Keratinocyte (primary cell): Measurements from ENCODE around the gene NUMB. TPM values are rescaled to one million over a fixed set of nuclear protein-coding genes. Genes with fewer than 3 reads are reported as not detected.

Experiments used
- DNase-seq: peaks from one replicate; pipeline ENCODE4 v3.0.0-alpha.2; 2011; ENCODE audit warnings: low read depth, missing footprints, low spot score
- FAIRE-seq: peaks from 2 replicates; lab custom pipeline; 2011; peaks lifted over from hg19 to GRCh38; lab: Jason Lieb, UNC
- H2AFZ ChIP-seq: 2 replicates; pipeline ENCODE4 v1.6.0; 2012; ENCODE audit warnings: low read length, control low read depth, inconsistent platforms; ENCODE audit not compliant: control insufficient read depth
- H3K27ac ChIP-seq: 2 replicates; pipeline ENCODE4 v1.5.1; 2011; ENCODE audit warnings: low read length; ENCODE audit not compliant: control insufficient read depth, insufficient read depth
- H3K27me3 ChIP-seq: 3 replicates; pipeline ENCODE4 v1.6.0; 2011; ENCODE audit warnings: low read length; ENCODE audit not compliant: control insufficient read depth, insufficient read depth; ENCODE audit errors: extremely low read depth
- H3K36me3 ChIP-seq, 2 experiments: 2 replicates in 1 of 2; 3 replicates in 1 of 2; pipeline ENCODE4 v1.5.1; 2011; ENCODE audit warnings: low read length in 2 of 2, mild to moderate bottlenecking in 1 of 2; ENCODE audit not compliant: control insufficient read depth in 2 of 2, insufficient read depth in 2 of 2; ENCODE audit errors: extremely low read depth in 1 of 2
- H3K4me1 ChIP-seq: 3 replicates; pipeline ENCODE4 v1.5.1; 2011; ENCODE audit warnings: low read length; ENCODE audit not compliant: control insufficient read depth, insufficient read depth; ENCODE audit errors: extremely low read depth
- H3K4me2 ChIP-seq: 3 replicates; pipeline ENCODE4 v1.6.0; 2011; ENCODE audit warnings: low read depth, low read length; ENCODE audit not compliant: control insufficient read depth, insufficient read depth; ENCODE audit errors: extremely low read depth
- H3K4me3 ChIP-seq, 3 experiments: fragments of 200-600 bp in 1 of 3; sonication (generic) in 1 of 3; 2 replicates in 2 of 3; 3 replicates in 1 of 3; pipeline ENCODE4 v1.5.1; 2011 to 2016; ENCODE audit warnings: low read length in 3 of 3, mild to moderate bottlenecking in 3 of 3, control low read depth in 2 of 3, inconsistent platforms in 1 of 3, low read depth in 1 of 3, mixed read lengths in 1 of 3, mixed run types in 1 of 3, moderate library complexity in 1 of 3; ENCODE audit not compliant: control insufficient read depth in 2 of 3, insufficient read depth in 2 of 3; ENCODE audit errors: extremely low read depth in 1 of 3
- H3K79me2 ChIP-seq: 2 replicates; pipeline ENCODE4 v1.6.0; 2012; ENCODE audit warnings: low read length; ENCODE audit not compliant: control insufficient read depth, insufficient read depth
- H3K9ac ChIP-seq: 3 replicates; pipeline ENCODE4 v1.6.0; 2011; ENCODE audit warnings: low read length; ENCODE audit not compliant: control insufficient read depth, insufficient read depth; ENCODE audit errors: extremely low read depth
- H3K9me1 ChIP-seq: 3 replicates; pipeline ENCODE4 v1.6.0; 2011; ENCODE audit warnings: low read length; ENCODE audit not compliant: control insufficient read depth, insufficient read depth; ENCODE audit errors: extremely low read depth
- H3K9me3 ChIP-seq: 2 replicates; pipeline ENCODE4 v1.5.1; 2012; ENCODE audit warnings: low read depth, low read length; ENCODE audit not compliant: control insufficient read depth
- H4K20me1 ChIP-seq: 3 replicates; pipeline ENCODE4 v1.6.0; 2011; ENCODE audit warnings: low read length; ENCODE audit not compliant: control insufficient read depth, insufficient read depth; ENCODE audit errors: extremely low read depth
- CTCF ChIP-seq, 3 experiments: IDR thresholded peaks in 1 of 3; conservative IDR thresholded peaks in 1 of 3; optimal IDR thresholded peaks in 1 of 3; 2 replicates in 2 of 3; 3 replicates in 1 of 3; pipeline versions ENCODE3 to v1.5.1; 2011; ENCODE audit warnings: low read length in 3 of 3, mild to moderate bottlenecking in 3 of 3, moderate library complexity in 2 of 3, control low read depth in 1 of 3, inconsistent platforms in 1 of 3; ENCODE audit not compliant: insufficient read depth in 2 of 3; ENCODE audit errors: extremely low read depth in 1 of 3
- EZH2 ChIP-seq: IDR thresholded peaks from one replicate; pipeline ENCODE4 v1.6.1; 2012; ENCODE audit warnings: inconsistent platforms, mild to moderate bottlenecking, low read length, moderate library complexity
- dilution Hi-C: fragments of 300-500 bp; cut with MboI; formaldehyde crosslinking; loops from one replicate; pipeline ENCODE4 v1.7.0; 2020; ENCODE audit warnings: low sequenced_read_pairs; ENCODE audit not compliant: extremely low pct_ligation_motif_present
- polyA plus RNA-seq, 5 experiments: library from polyadenylated mRNA; depleted of rRNA in 3 of 5; stranded (reverse) in 3 of 5; stranded (forward) in 1 of 5; unstranded in 1 of 5; fragments of >200 nt; gene quantifications; 1 replicate in 1 of 5; 2 replicates in 3 of 5; 3 replicates in 1 of 5; pipeline versions ENCODE4 v1.2.1 to v1.2.3, GENCODE V29; 2011 to 2012; ENCODE audit warnings: missing spikeins in 2 of 5, low read depth in 1 of 5, low replicate concordance in 1 of 5

The NUMB gene
- polyA plus RNA-seq, 1 donor (not counting 4 experiments of a cell fraction or from before 2014, with no cell fraction given): 110 TPM

- Histone ChIP-seq H3K79me2 (no peaks in the 10 kb centered on the region), H4K20me1 (no peaks in the 10 kb centered on the region), H3K9me1 (no peaks in the 10 kb centered on the region), H3K27me3 (no peaks in the 10 kb centered on the region), H3K4me2 (no peak overlapping the region), H3K4me1 (no peaks in the 10 kb centered on the region), H2AFZ (no peak overlapping the region), H3K9me3 (no peaks in the 10 kb centered on the region), H3K9ac (no peak overlapping the region), H3K36me3 (no peaks in the 10 kb centered on the region), H3K27ac (no peak overlapping the region), H3K4me3 (no peak overlapping the region)
- no peak for TF ChIP-seq CTCF (optimal IDR thresholded peaks at IDR 0.05 in 1 of 3, IDR thresholded peaks at IDR 0.05 in 1 of 3, conservative IDR thresholded peaks at IDR 0.05 in 1 of 3; ENCODE audit: extremely low read depth in 1 of 3, insufficient read depth in 2 of 3, low read length in 3 of 3)
- no peak for TF ChIP-seq EZH2
- dilution Hi-C loops: no loop called here
- no peak for FAIRE-seq
- DNase-seq: no peak
Measured at GRCh38 chr14:73264885-73265720, 193.2 kb downstream of the NUMB start.

DNA sequence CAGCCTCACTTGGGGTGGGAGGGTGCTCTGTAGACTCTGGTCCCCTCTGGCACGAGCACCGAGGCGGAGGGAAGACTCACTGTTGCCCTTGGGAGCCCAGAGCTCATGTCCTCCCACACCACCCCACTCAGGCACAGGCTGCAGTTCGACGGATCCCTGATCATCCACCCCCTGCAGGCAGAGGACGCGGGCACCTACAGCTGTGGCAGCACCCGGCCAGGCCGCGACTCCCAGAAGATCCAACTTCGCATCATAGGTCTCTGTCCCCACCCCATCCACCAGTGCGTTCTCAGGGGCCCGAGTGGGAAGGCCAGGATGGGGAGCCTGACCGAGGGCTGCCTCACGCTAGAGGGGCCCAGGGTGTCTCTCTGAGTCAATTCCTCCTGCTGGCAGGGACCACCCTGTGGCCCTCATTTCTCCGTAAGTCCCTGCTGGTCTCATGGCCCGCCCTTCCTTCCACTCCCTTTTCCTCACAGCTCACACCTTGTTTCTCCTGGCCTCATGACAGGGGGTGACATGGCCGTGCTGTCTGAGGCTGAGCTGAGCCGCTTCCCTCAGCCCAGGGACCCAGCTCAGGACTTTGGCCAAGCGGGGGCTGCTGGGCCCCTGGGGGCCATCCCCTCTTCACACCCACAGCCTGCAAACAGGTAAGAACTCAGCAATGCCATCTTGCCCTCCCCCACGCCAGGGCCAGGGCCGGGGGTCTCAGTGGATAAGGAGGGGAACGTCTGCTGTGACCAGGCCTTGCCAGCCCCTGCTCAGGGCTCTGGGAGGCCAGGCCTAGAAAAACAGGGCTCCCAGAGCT lies 194.1 kb downstream of the NUMB start:
- H3K36me3 ChIP-seq: no peaks in the 10 kb centered on the region
- H3K9me1 ChIP-seq: no peaks in the 10 kb centered on the region
- no peak for DNase-seq
- no peak overlapping the region for H3K4me3 ChIP-seq
- H2AFZ ChIP-seq: no peak overlapping the region
- no peak for FAIRE-seq
- no peaks in the 10 kb centered on the region for H4K20me1 ChIP-seq
- peaks cover 2% of the 10 kb centered on the region for H3K4me1 ChIP-seq
- TF ChIP-seq CTCF (optimal IDR thresholded peaks at IDR 0.05 in 1 of 3, IDR thresholded peaks at IDR 0.05 in 1 of 3, conservative IDR thresholded peaks at IDR 0.05 in 1 of 3; ENCODE audit: extremely low read depth in 1 of 3, insufficient read depth in 2 of 3, low read length in 3 of 3) (no peak), EZH2 (no peak)
- H3K27me3 ChIP-seq: no peaks in the 10 kb centered on the region
- H3K27ac ChIP-seq: no peak overlapping the region
- dilution Hi-C loops: no loop called here
- H3K9me3 ChIP-seq: no peaks in the 10 kb centered on the region
- no peak overlapping the region for H3K9ac ChIP-seq
- H3K79me2 ChIP-seq: no peaks in the 10 kb centered on the region
- H3K4me2 ChIP-seq: no peak overlapping the region
